Cerebellar nuclear complex (tissue), 1 donor: ENCODE results near the gene ADGRG2.
"Not testable (repeated sequence)": the region's sequence is repeated elsewhere in the genome, so short reads cannot be mapped to it uniquely, and the experiment has no call there.

Source experiments
- DNase-seq, 2 experiments: peaks; one replicate each; lab custom pipeline; 2025; lab: John Stamatoyannopoulos, UW

ADGRG2 gene

GRCh38 chrX:19086102-19086772, 36.0 kb downstream of the ADGRG2 start:
- DNase-seq, result no peak

- DNase-seq, result no peak
Measured at GRCh38 chrX:19085666-19086065, 36.6 kb downstream of the ADGRG2 start.

- no peak for DNase-seq
Measured at GRCh38 chrX:19075754-19076153, 46.5 kb downstream of the ADGRG2 start.

GRCh38 chrX:19072372-19072771, 49.9 kb downstream of the ADGRG2 start:
- DNase-seq, result no peak

GRCh38 chrX:19070555-19070994, 51.7 kb downstream of the ADGRG2 start:
- no peak for DNase-seq

- not testable (repeated sequence) for DNase-seq
Measured at GRCh38 chrX:19066987-19067386, 55.3 kb downstream of the ADGRG2 start.

GRCh38 chrX:19065535-19065934, 56.7 kb downstream of the ADGRG2 start:
- no peak for DNase-seq

GRCh38 chrX:19064175-19064574, 58.1 kb downstream of the ADGRG2 start:
- no peak for DNase-seq

- no peak for DNase-seq
Measured at GRCh38 chrX:19063030-19063429, 59.2 kb downstream of the ADGRG2 start.

- DNase-seq, result no peak
Measured at GRCh38 chrX:19059067-19059466, 63.2 kb downstream of the ADGRG2 start.

GRCh38 chrX:19057856-19058255, 64.4 kb downstream of the ADGRG2 start:
- no peak for DNase-seq

- DNase-seq, result no peak
Measured at GRCh38 chrX:19049110-19049509, 73.2 kb downstream of the ADGRG2 start.

GRCh38 chrX:19046343-19047215, 75.7 kb downstream of the ADGRG2 start:
- no peak for DNase-seq

- no peak for DNase-seq
Measured at GRCh38 chrX:19040373-19040772, 81.9 kb downstream of the ADGRG2 start.

- no peak for DNase-seq
Measured at GRCh38 chrX:19034025-19034424, 88.2 kb downstream of the ADGRG2 start.

GRCh38 chrX:19030805-19031204, 91.5 kb downstream of the ADGRG2 start:
- DNase-seq, result no peak

GRCh38 chrX:19028560-19028959, 93.7 kb downstream of the ADGRG2 start:
- no peak for DNase-seq

GRCh38 chrX:19024366-19024765, 97.9 kb downstream of the ADGRG2 start:
- no peak for DNase-seq

- DNase-seq, result no peak
Measured at GRCh38 chrX:19019996-19020395, 102.3 kb downstream of the ADGRG2 start.

- no peak for DNase-seq
Measured at GRCh38 chrX:19017271-19017670, 105.0 kb downstream of the ADGRG2 start.

GRCh38 chrX:19016614-19017013, 105.7 kb downstream of the ADGRG2 start:
- DNase-seq, result not testable (repeated sequence)

- no peak for DNase-seq
Measured at GRCh38 chrX:19007868-19008267, 114.4 kb downstream of the ADGRG2 start.

- DNase-seq, result no peak
Measured at GRCh38 chrX:19007011-19007410, 115.3 kb downstream of the ADGRG2 start.
